OCI-LY1 (cell line): ENCODE measurements around the gene CBFA2T3.
A peak's percentile ranks its signal among the peaks of the same experiment; 100 is the strongest.

Source experiments
- H2AFZ ChIP-seq: fragments of 200-600 bp; sonication (generic), shearing (Covaris generic); 2 replicates; pipeline ENCODE4 v1.6.0; 2014; ENCODE audit warnings: antibody characterized with exemption, mild to moderate bottlenecking, low read length
- H3F3A ChIP-seq: fragments of 200-600 bp; sonication (generic), shearing (Covaris generic); 2 replicates; pipeline ENCODE4 v1.6.0; 2014; ENCODE audit warnings: mild to moderate bottlenecking, antibody characterized with exemption, low read length, moderate library complexity; ENCODE audit not compliant: insufficient read depth
- H3K27ac ChIP-seq: fragments of 200-600 bp; sonication (generic); 2 replicates; pipeline ENCODE4 v1.5.1; 2014; ENCODE audit warnings: low read length, mixed run types, mild to moderate bottlenecking, low read depth; ENCODE audit not compliant: poor library complexity, severe bottlenecking
- H3K27me3 ChIP-seq: fragments of 200-600 bp; sonication (generic); 2 replicates; pipeline ENCODE4 v1.6.0; 2014; ENCODE audit warnings: antibody characterized with exemption, mild to moderate bottlenecking, low read length, moderate library complexity; ENCODE audit not compliant: insufficient read depth
- H3K36me3 ChIP-seq: fragments of 200-600 bp; sonication (generic); 2 replicates; pipeline ENCODE4 v1.6.1; 2014; ENCODE audit warnings: mild to moderate bottlenecking, antibody characterized with exemption, low read length, moderate library complexity, mixed read lengths; ENCODE audit not compliant: insufficient read depth
- H3K4me1 ChIP-seq: fragments of 200-600 bp; sonication (generic); 2 replicates; pipeline ENCODE4 v1.5.1; 2014; ENCODE audit warnings: mild to moderate bottlenecking, low read length, moderate library complexity; ENCODE audit not compliant: insufficient read depth, severe bottlenecking
- H3K4me2 ChIP-seq: fragments of 200-600 bp; sonication (generic), shearing (Covaris generic); 2 replicates; pipeline ENCODE4 v1.6.1; 2014; ENCODE audit warnings: low read length
- H3K4me3 ChIP-seq: fragments of 200-600 bp; sonication (generic); 2 replicates; pipeline ENCODE4 v1.5.1; 2014; ENCODE audit warnings: low read length, low read depth, mild to moderate bottlenecking, mixed read lengths; ENCODE audit not compliant: poor library complexity, severe bottlenecking
- H3K79me2 ChIP-seq: fragments of 200-600 bp; shearing (Covaris generic); 2 replicates; pipeline ENCODE4 v1.6.1; 2016; ENCODE audit warnings: mixed run types, low read length, mixed read lengths; ENCODE audit not compliant: insufficient read depth
- H3K9ac ChIP-seq: fragments of 200-600 bp; sonication (generic), shearing (Covaris generic); 2 replicates; pipeline ENCODE4 v1.6.1; 2014; ENCODE audit warnings: mild to moderate bottlenecking, low read length, mixed read lengths
- H3K9me2 ChIP-seq: fragments of 200-600 bp; sonication (generic), shearing (Covaris generic); 2 replicates; pipeline ENCODE4 v1.6.1; 2014; ENCODE audit warnings: low read depth, mild to moderate bottlenecking, low read length, mixed read lengths
- H3K9me3 ChIP-seq: fragments of 200-600 bp; shearing (Covaris generic); 2 replicates; pipeline ENCODE4 v1.6.1; 2014; ENCODE audit warnings: low read length, mixed read lengths
- H4K20me1 ChIP-seq: fragments of 200-600 bp; sonication (generic), shearing (Covaris generic); 2 replicates; pipeline ENCODE4 v1.6.0; 2016; ENCODE audit warnings: mild to moderate bottlenecking, low read length; ENCODE audit not compliant: insufficient read depth
- CTCF ChIP-seq: fragments of 200-600 bp; sonication (generic), shearing (Covaris generic); IDR thresholded peaks from 2 replicates; pipeline ENCODE4 v1.5.1; 2017; ENCODE audit warnings: mild to moderate bottlenecking, antibody characterized with exemption, low read length, moderate library complexity, mixed read lengths
- EZH2 ChIP-seq: fragments of 200-600 bp; sonication (generic), shearing (Covaris generic); IDR thresholded peaks from 2 replicates; pipeline ENCODE4 v1.8.0; 2017; ENCODE audit warnings: borderline replicate concordance, mixed run types, mild to moderate bottlenecking, antibody characterized with exemption, low read length, moderate library complexity, mixed read lengths

Gene CBFA2T3

GRCh38 chr16:88975511-88976061, 1.4 kb downstream of the CBFA2T3 start:
- no peaks in the 10 kb centered on the region for H3K9me2 ChIP-seq
- no peaks in the 10 kb centered on the region for H4K20me1 ChIP-seq
- H3F3A ChIP-seq, result no peaks in the 10 kb centered on the region
- H3K4me2 ChIP-seq, result peak overlapping the region; percentile 73
- H3K4me3 ChIP-seq, result peak overlapping the region; percentile 65
- no peak overlapping the region for H2AFZ ChIP-seq
- peak overlapping the region; percentile 86 for H3K9ac ChIP-seq
- H3K4me1 ChIP-seq, result peaks cover 91% of the 10 kb centered on the region
- H3K27me3 ChIP-seq, result no peaks in the 10 kb centered on the region
- TF ChIP-seq EZH2, result no peak
- TF ChIP-seq CTCF, result no peak
- H3K36me3 ChIP-seq, result no peaks in the 10 kb centered on the region
- H3K27ac ChIP-seq, result peak overlapping the region; percentile 100
- H3K79me2 ChIP-seq, result no peaks in the 10 kb centered on the region
- no peaks in the 10 kb centered on the region for H3K9me3 ChIP-seq

DNA sequence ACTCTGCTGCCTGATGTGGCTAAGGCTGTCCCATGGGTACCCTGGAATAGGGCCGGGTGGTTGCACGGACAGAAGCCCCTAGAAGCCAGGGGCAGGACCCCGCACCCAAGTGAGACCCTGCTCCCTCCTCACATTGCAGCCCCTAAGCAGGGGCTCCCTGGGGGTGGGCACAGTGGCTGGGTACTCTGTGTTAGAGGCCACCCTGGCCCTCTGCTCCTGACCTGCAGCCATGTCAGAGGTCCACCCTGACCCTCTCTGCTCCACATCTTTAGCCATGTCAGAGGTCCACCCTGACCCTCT, 2.1 kb downstream of the CBFA2T3 start:
- Histone ChIP-seq H3K4me2 (peak overlapping the region; percentile 73), H3K9ac (peak overlapping the region; percentile 86)

GRCh38 chr16:88974080-88974915, 2.7 kb downstream of the CBFA2T3 start:
- Histone ChIP-seq H3K4me2 (peak overlapping the region; percentile 73), H3K9ac (peak overlapping the region; percentile 86), H4K20me1 (no peaks in the 10 kb centered on the region), H3K79me2 (no peaks in the 10 kb centered on the region), H3K27ac (peak overlapping the region; percentile 100), H3K27me3 (no peaks in the 10 kb centered on the region), H3K4me3 (peak overlapping the region; percentile 65), H3K4me1 (peaks cover 100% of the 10 kb centered on the region), H3K9me3 (no peaks in the 10 kb centered on the region), H2AFZ (no peak overlapping the region), H3K9me2 (no peaks in the 10 kb centered on the region), H3K36me3 (no peaks in the 10 kb centered on the region), H3F3A (no peaks in the 10 kb centered on the region)
- TF ChIP-seq EZH2 (no peak), CTCF (no peak)

More for the DNA sequence above, 2.1 kb downstream of the CBFA2T3 start:
- no peaks in the 10 kb centered on the region for H3K79me2 ChIP-seq
- no peaks in the 10 kb centered on the region for H3K9me2 ChIP-seq
- H4K20me1 ChIP-seq, result no peaks in the 10 kb centered on the region
- H3K27ac ChIP-seq, result peak overlapping the region; percentile 100
- no peaks in the 10 kb centered on the region for H3K27me3 ChIP-seq
- H2AFZ ChIP-seq, result no peak overlapping the region
- H3K9me3 ChIP-seq, result no peaks in the 10 kb centered on the region
- H3K4me1 ChIP-seq, result peaks cover 98% of the 10 kb centered on the region
- H3F3A ChIP-seq, result no peaks in the 10 kb centered on the region
- no peaks in the 10 kb centered on the region for H3K36me3 ChIP-seq
- TF ChIP-seq EZH2, result no peak
- TF ChIP-seq CTCF, result no peak
- peak overlapping the region; percentile 65 for H3K4me3 ChIP-seq
